PC-9 (cell line): ENCODE data around the gene C17orf75. TPM values are rescaled to one million over a fixed set of nuclear protein-coding genes. Genes with fewer than 3 reads are reported as not detected.

Experiments
- BruUV-seq: library from RNA; stranded (reverse); fragments of 400-500 nt; replicated peaks from 2 replicates; lab custom pipeline; 2021; lab: Mats Ljungman, UMichigan
- CTCF ChIA-PET: fragments of 300-600 bp; sonication (Branson Sonifier 250); formaldehyde crosslinking; loops from one replicate; lab custom pipeline; 2022; ENCODE audit warnings: antibody characterized with exemption; lab: Charles Lee
- POLR2A ChIA-PET: fragments of 300-600 bp; sonication (Branson Sonifier 250); formaldehyde crosslinking; loops from one replicate; lab custom pipeline; 2022; ENCODE audit warnings: antibody characterized with exemption; ENCODE audit not compliant: unreplicated experiment; lab: Charles Lee
- DNase-seq, 2 experiments: peaks; one replicate each; pipeline versions ENCODE4 v3.0.0 to v3.0.0-alpha.2; 2015 to 2022; ENCODE audit warnings: mixed read lengths in 1 of 2
- H2AFZ ChIP-seq: fragments of 200-600 bp; sonication (generic); 2 replicates; pipeline ENCODE4 v1.8.1; 2017; ENCODE audit warnings: antibody characterized with exemption
- H3F3A ChIP-seq: fragments of 200-600 bp; sonication (generic); 2 replicates; pipeline ENCODE4 v1.8.1; 2017; ENCODE audit warnings: antibody characterized with exemption, mild to moderate bottlenecking, low read depth; ENCODE audit not compliant: insufficient read depth
- H3K27ac ChIP-seq: fragments of 200-600 bp; sonication (generic); 2 replicates; pipeline ENCODE4 v1.6.1; 2016; ENCODE audit warnings: mixed run types
- H3K27me3 ChIP-seq: fragments of 200-600 bp; sonication (generic); 2 replicates; pipeline ENCODE4 v1.6.1; 2016; ENCODE audit warnings: low read depth, mixed run types; ENCODE audit not compliant: insufficient read depth
- H3K36me3 ChIP-seq: fragments of 200-600 bp; sonication (generic); 2 replicates; pipeline ENCODE4 v1.6.1; 2016; ENCODE audit warnings: low read depth, mixed run types
- H3K4me1 ChIP-seq: fragments of 200-600 bp; sonication (generic); replicated peaks from 2 replicates; pipeline ENCODE4 v1.6.1; 2016; ENCODE audit warnings: mixed run types; ENCODE audit not compliant: insufficient read depth
- H3K4me2 ChIP-seq: fragments of 200-600 bp; sonication (generic); 2 replicates; pipeline ENCODE4 v1.6.1; 2017; ENCODE audit warnings: mixed run types
- H3K4me3 ChIP-seq: fragments of 200-600 bp; sonication (generic); 2 replicates; pipeline ENCODE4 v1.6.1; 2016; ENCODE audit warnings: mixed run types
- H3K79me2 ChIP-seq: fragments of 200-600 bp; sonication (generic); 2 replicates; pipeline ENCODE4 v1.6.1; 2017; ENCODE audit warnings: low read depth, mixed run types
- H3K9me2 ChIP-seq: fragments of 200-600 bp; sonication (generic); 2 replicates; pipeline ENCODE4 v1.8.1; 2017; ENCODE audit warnings: mild to moderate bottlenecking; ENCODE audit not compliant: insufficient read depth
- H3K9me3 ChIP-seq: fragments of 200-600 bp; sonication (generic); 2 replicates; pipeline ENCODE4 v1.8.1; 2016; ENCODE audit warnings: low read depth; ENCODE audit not compliant: insufficient read depth
- H4K20me1 ChIP-seq: fragments of 200-600 bp; sonication (generic); 2 replicates; pipeline ENCODE4 v1.8.1; 2017; ENCODE audit not compliant: insufficient read depth
- CTCF ChIP-seq: fragments of 200-600 bp; sonication (generic); conservative IDR thresholded peaks from 2 replicates; pipeline ENCODE4 v1.6.1; 2017; ENCODE audit warnings: mixed run types, antibody characterized with exemption, mild to moderate bottlenecking, moderate library complexity
- EZH2 ChIP-seq: fragments of 200-600 bp; sonication (generic); IDR thresholded peaks from 2 replicates; pipeline ENCODE4 v1.8.0; 2017; ENCODE audit warnings: antibody characterized with exemption, low read depth
- intact Hi-C: fragments of 100-400 bp; cut with micrococcal nuclease; formaldehyde crosslinking; loops from one replicate; pipeline ENCODE4 v1.10.0; 2022; ENCODE audit not compliant: unreplicated experiment
- microRNA-seq: library from miRNA; unstranded; fragments of <30 nt; microRNA quantifications from one replicate; pipeline ENCODE4 v1.2.0, GENCODE V29; 2021; ENCODE audit warnings: borderline number of aligned reads, borderline replicate concordance
- total RNA-seq: library from RNA; stranded (reverse); gene quantifications from 2 replicates; pipeline ENCODE4 v1.2.3, GENCODE V29; 2021

C17orf75 gene
- total RNA-seq, 1 experiment from 2014 or later, result 33.3 TPM

DNA sequence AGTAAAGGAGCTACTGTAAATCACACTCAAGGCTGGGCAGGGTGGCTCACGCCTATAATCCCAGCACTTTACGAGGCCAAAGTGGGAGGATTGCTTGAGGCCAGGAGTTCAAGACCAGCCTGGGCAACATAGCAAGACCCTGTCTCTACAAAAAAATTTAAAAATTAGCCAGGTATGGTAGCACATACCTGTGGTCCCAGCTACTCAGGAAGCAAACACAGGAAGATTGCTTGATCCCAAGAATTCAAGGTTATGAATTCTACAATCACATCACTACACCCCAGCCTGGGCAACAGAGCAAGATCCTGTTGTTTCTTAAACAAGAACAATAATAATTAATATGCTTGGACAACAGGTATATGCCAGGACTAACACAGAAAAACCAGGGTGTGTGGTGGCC lies 63.2 kb downstream of the C17orf75 start:
- ChIA-PET POLR2A (no interaction called here), CTCF (no interaction called here)
- H3K36me3 ChIP-seq, result no peaks in the 10 kb centered on the region
- H3K4me1 ChIP-seq, result no peaks in the 10 kb centered on the region
- H2AFZ ChIP-seq, result no peak overlapping the region
- no peak overlapping the region for H3K4me3 ChIP-seq
- no peak for TF ChIP-seq EZH2
- no peak for TF ChIP-seq CTCF
- H3F3A ChIP-seq, result no peaks in the 10 kb centered on the region
- no peak overlapping the region for H3K4me2 ChIP-seq
- H4K20me1 ChIP-seq, result no peaks in the 10 kb centered on the region
- H3K27ac ChIP-seq, result no peak overlapping the region
- intact Hi-C loops, result no loop called here
- DNase-seq, result no peak
- no peaks in the 10 kb centered on the region for H3K9me3 ChIP-seq
- H3K9me2 ChIP-seq, result no peaks in the 10 kb centered on the region
- H3K79me2 ChIP-seq, result no peaks in the 10 kb centered on the region
- no peaks in the 10 kb centered on the region for H3K27me3 ChIP-seq
- BruUV-seq, result no TSS peak

Small RNA genes within 50 kb of the gene (microRNA-seq; reads per million reads assigned to microRNA genes)
- gene MIR632, result not detected

Other genes with a start within 250 kb of the C17orf75 start
- gene RHOT1, start 199.7 kb downstream of the C17orf75 start, total RNA-seq, result 20.4 and 28.3 TPM in 2 replicates
- gene RHBDL3, start 76.3 kb downstream of the C17orf75 start, total RNA-seq, result 0.25 TPM in 1 of 2 replicates, not detected in the other
- 186 and 198 TPM in 2 replicates for gene ZNF207, start 8.0 kb upstream of the C17orf75 start, total RNA-seq
- gene PSMD11, start 102.3 kb upstream of the C17orf75 start, total RNA-seq, result 145 and 149 TPM in 2 replicates
- gene CDK5R1, start 144.8 kb upstream of the C17orf75 start, total RNA-seq, result 1.8 and 2.1 TPM in 2 replicates